Transverse colon (tissue), 4 donors: ENCODE data around the gene BORCS8. TPM values are rescaled to one million over a fixed set of nuclear protein-coding genes. Genes with fewer than 3 reads are reported as not detected.

ENCODE experiments used
- DNase-seq: peaks from one replicate; pipeline ENCODE4 v3.0.0-alpha.2; 2019
- H3K27ac ChIP-seq, 4 donors: fragments of 200-600 bp; sonication (generic); 2 replicates each; pipeline ENCODE4 v1.5.1; 2016 to 2018; ENCODE audit warnings: inconsistent platforms in 4 of 4
- H3K27me3 ChIP-seq: fragments of 200-600 bp; sonication (generic); 2 replicates; pipeline ENCODE4 v1.5.1; 2017; ENCODE audit warnings: inconsistent platforms
- H3K36me3 ChIP-seq, 4 donors: fragments of 200-600 bp; sonication (generic); 2 replicates each; pipeline ENCODE4 v1.5.1; 2017 to 2019; ENCODE audit warnings: inconsistent platforms in 4 of 4
- H3K4me1 ChIP-seq, 4 donors: fragments of 200-600 bp; sonication (generic); 2 replicates each; pipeline ENCODE4 v1.5.1; 2017 to 2020; ENCODE audit warnings: inconsistent platforms in 4 of 4
- H3K4me3 ChIP-seq, 4 donors: fragments of 200-600 bp; sonication (generic); 1 replicate in 1 of 4; 2 replicates in 3 of 4; pipeline versions ENCODE4 v1.5.1 to v1.6.1; 2017 to 2019; ENCODE audit warnings: inconsistent platforms in 4 of 4
- H3K9me3 ChIP-seq, 2 donors: fragments of 200-600 bp; sonication (generic); 2 replicates each; pipeline ENCODE4 v1.5.1; 2017 to 2019; ENCODE audit warnings: inconsistent platforms in 2 of 2
- EP300 ChIP-seq: sonication (generic); formaldehyde crosslinking; IDR thresholded peaks from one replicate; pipeline ENCODE4 v1.6.1; 2017; ENCODE audit warnings: antibody characterized with exemption, low read depth
- POLR2A ChIP-seq: fragments of 450-650 bp; IDR thresholded peaks from one replicate; pipeline ENCODE4 v1.6.1; 2016; ENCODE audit warnings: antibody characterized with exemption, mild to moderate bottlenecking, moderate library complexity
- POLR2AphosphoS5 ChIP-seq, 3 donors: sonication (generic); formaldehyde crosslinking; IDR thresholded peaks; one replicate each; pipeline ENCODE4 v1.6.1; 2016; ENCODE audit warnings: antibody characterized with exemption in 3 of 3
- WGBS, 2 donors: methylation state at CpG; one replicate each; pipeline ENCODE4 v1.1.5; 2018; ENCODE audit warnings: low coverage in 1 of 2; 5-methylcytosine and 5-hydroxymethylcytosine counted together
- in situ Hi-C, 4 donors: fragments of 200-750 bp; cut with MboI; loops; one replicate each; pipeline versions ENCODE4 v1.15.0 to v1.15.1; 2017; ENCODE audit warnings: low sequenced_read_pairs in 3 of 4, low pct_ligation_motif_present in 1 of 4, low pct_unique_long_range_greater_than_20kb in 1 of 4
- intact Hi-C: fragments of 100-400 bp; cut with DNase I; formaldehyde crosslinking; loops from one replicate; pipeline ENCODE4 v1.15.1; 2023; ENCODE audit warnings: low total_unique reads
- total RNA-seq, 4 donors: library from RNA; depleted of rRNA; stranded (reverse); fragments of >200 nt; gene quantifications; one replicate each; pipeline ENCODE4 v1.1.0, GENCODE V29; 2016
- TF ChIP-seq, protein P1 (sequence below), 5 experiments: fragments of 200-600 bp in 3 of 5; fragments of 450-650 bp in 2 of 5; sonication (generic) in 3 of 5; IDR thresholded peaks; 1 replicate in 2 of 5; 2 replicates in 3 of 5; pipeline ENCODE4 v1.5.1; 2016 to 2017; ENCODE audit warnings: antibody characterized with exemption in 5 of 5, inconsistent platforms in 3 of 5, mild to moderate bottlenecking in 2 of 5, moderate library complexity in 1 of 5

Gene BORCS8
- total RNA-seq, 4 donors from 2014 or later = 13.0 to 132 (median 26.6) TPM

GRCh38 chr19:19236173-19236572 lies 44.2 kb upstream of the BORCS8 start:
- TF ChIP-seq EP300 = no peak
- TF ChIP-seq POLR2AphosphoS5 (IDR thresholded peaks at IDR 0.05) = no peak
- no peak for TF ChIP-seq POLR2A
- TF ChIP-seq, protein P1, sequence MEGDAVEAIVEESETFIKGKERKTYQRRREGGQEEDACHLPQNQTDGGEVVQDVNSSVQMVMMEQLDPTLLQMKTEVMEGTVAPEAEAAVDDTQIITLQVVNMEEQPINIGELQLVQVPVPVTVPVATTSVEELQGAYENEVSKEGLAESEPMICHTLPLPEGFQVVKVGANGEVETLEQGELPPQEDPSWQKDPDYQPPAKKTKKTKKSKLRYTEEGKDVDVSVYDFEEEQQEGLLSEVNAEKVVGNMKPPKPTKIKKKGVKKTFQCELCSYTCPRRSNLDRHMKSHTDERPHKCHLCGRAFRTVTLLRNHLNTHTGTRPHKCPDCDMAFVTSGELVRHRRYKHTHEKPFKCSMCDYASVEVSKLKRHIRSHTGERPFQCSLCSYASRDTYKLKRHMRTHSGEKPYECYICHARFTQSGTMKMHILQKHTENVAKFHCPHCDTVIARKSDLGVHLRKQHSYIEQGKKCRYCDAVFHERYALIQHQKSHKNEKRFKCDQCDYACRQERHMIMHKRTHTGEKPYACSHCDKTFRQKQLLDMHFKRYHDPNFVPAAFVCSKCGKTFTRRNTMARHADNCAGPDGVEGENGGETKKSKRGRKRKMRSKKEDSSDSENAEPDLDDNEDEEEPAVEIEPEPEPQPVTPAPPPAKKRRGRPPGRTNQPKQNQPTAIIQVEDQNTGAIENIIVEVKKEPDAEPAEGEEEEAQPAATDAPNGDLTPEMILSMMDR (IDR thresholded peaks at IDR 0.05) = no peak
- H3K4me3 ChIP-seq = no peak overlapping the region
- intact Hi-C loops (no loop called here), in situ Hi-C loops (no loop called here)
- DNase-seq = no peak
- H3K4me1 ChIP-seq = no peaks in the 10 kb centered on the region
- peaks cover 10 to 21% of the 10 kb centered on the region in 2 donors for H3K9me3 ChIP-seq
- no peaks in the 10 kb centered on the region for H3K36me3 ChIP-seq
- H3K27ac ChIP-seq = no peak overlapping the region
- H3K27me3 ChIP-seq = peaks cover 11% of the 10 kb centered on the region

- Histone ChIP-seq H3K27me3 (peaks cover 11% of the 10 kb centered on the region), H3K9me3 (peaks cover 10 to 21% of the 10 kb centered on the region in 2 donors), H3K4me3 (no peak overlapping the region), H3K36me3 (no peaks in the 10 kb centered on the region), H3K27ac (no peak overlapping the region), H3K4me1 (no peaks in the 10 kb centered on the region)
- in situ Hi-C loops = no loop called here
- TF ChIP-seq EP300 = no peak
- no peak for TF ChIP-seq POLR2A
- TF ChIP-seq POLR2AphosphoS5 (IDR thresholded peaks at IDR 0.05) = no peak
- TF ChIP-seq, protein P1 (IDR thresholded peaks at IDR 0.05) = no peak
- DNase-seq = no peak
- intact Hi-C loops = no loop called here
- WGBS, 2 donors = 62 to 88% methylated on average over 1 to 2 of the region's 2 CpGs
These were observed 42.4 kb upstream of the BORCS8 start for GRCh38 chr19:19234220-19234816.

DNA sequence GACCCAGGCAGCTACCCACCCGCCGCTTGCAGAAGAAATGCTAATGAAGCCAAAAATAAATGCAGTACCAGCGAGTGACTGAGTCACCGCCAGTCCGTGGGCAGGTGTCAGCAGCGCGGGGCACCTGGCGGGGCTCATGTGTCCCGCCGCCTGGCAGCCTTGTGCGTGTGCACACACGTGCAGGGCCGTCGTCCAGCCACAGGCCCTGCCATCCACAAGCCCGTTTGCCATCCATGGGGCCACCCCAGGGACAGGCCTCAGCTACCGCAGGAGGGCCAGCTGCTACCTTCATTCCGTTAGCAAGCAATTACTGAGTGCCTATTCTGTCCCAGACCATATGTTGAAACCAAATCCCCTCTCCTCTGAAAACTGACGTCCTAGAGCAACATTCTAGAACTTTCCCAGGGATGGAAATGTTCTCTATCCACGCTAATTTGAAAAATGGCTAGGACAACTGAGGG lies 40.3 kb upstream of the BORCS8 start:
- DNase-seq = no peak
- Histone ChIP-seq H3K27ac (no peak overlapping the region), H3K9me3 (peaks cover 10 to 21% of the 10 kb centered on the region in 2 donors), H3K36me3 (no peaks in the 10 kb centered on the region), H3K4me3 (no peak overlapping the region), H3K4me1 (no peaks in the 10 kb centered on the region), H3K27me3 (peaks cover 16% of the 10 kb centered on the region)
- TF ChIP-seq EP300 = no peak
- no peak for TF ChIP-seq POLR2AphosphoS5 (IDR thresholded peaks at IDR 0.05)
- TF ChIP-seq POLR2A = no peak
- TF ChIP-seq, protein P1 (IDR thresholded peaks at IDR 0.05) = no peak
- in situ Hi-C loops = no loop called here
- intact Hi-C loops = no loop called here
- WGBS, 2 donors = 64 to 73% methylated on average over 2 to 19 of the region's 19 CpGs

DNA sequence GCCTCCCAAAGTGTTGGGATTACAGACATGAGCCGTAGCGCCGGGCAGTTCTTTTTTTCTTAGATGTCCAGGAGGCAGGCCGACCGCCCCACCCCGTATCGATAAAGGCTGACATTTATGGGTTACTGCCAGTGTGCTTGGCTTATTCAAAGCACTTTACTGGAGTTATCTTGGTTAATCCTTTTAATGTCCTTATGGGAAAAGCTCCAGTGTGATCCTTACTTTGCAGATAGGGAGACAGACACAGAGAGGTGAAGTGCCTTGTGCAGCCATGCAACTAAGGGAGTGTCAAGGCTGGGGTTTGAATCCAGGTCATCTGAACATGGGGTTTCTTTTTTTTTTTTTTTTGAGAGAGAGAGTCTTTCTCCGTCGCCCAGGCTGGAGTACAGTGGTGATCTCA lies 39.0 kb upstream of the BORCS8 start:
- Histone ChIP-seq H3K36me3 (no peaks in the 10 kb centered on the region), H3K4me3 (no peak overlapping the region), H3K9me3 (peaks cover 10 to 17% of the 10 kb centered on the region in 2 donors), H3K4me1 (no peaks in the 10 kb centered on the region), H3K27ac (no peak overlapping the region), H3K27me3 (peaks cover 27% of the 10 kb centered on the region)
- intact Hi-C loops = no loop called here
- no peak for TF ChIP-seq POLR2A
- no peak for TF ChIP-seq POLR2AphosphoS5 (IDR thresholded peaks at IDR 0.05)
- TF ChIP-seq, protein P1 (IDR thresholded peaks at IDR 0.05) = no peak
- TF ChIP-seq EP300 = no peak
- DNase-seq = no peak
- WGBS, 2 donors = 88 to 92% methylated on average over 2 to 9 of the region's 9 CpGs
- in situ Hi-C loops = no loop called here
